A549 (cell line): ENCODE results near the gene HS6ST1. TPM values are rescaled to one million over a fixed set of nuclear protein-coding genes. Genes with fewer than 3 reads are reported as not detected.

ENCODE experiments used
- ATAC-seq, 2 experiments: fragments of 200-7000 bp in 1 of 2; fragments of >200 bp in 1 of 2; cut with Nextera tagmentation in 1 of 2; cut with Tn5 transposase in 1 of 2; 3 replicates each; pipeline versions ENCODE4 v1.8.0 to v1.9.1; 2018 to 2020; ENCODE audit warnings: mild to moderate bottlenecking in 1 of 2, moderate library complexity in 1 of 2
- CTCF ChIA-PET: fragments of 300-600 bp; sonication (Branson Sonifier 250); formaldehyde crosslinking; extraction: SDS; loops from one replicate; lab custom pipeline; 2021; ENCODE audit warnings: antibody characterized with exemption, inconsistent platforms; lab: Yijun Ruan, JAX
- POLR2A ChIA-PET: fragments of 350-600 bp; formaldehyde crosslinking; extraction: SDS; loops from one replicate; lab custom pipeline; 2021; ENCODE audit warnings: antibody characterized with exemption, inconsistent platforms; lab: Yijun Ruan, JAX
- DNase-seq, 2 experiments: peaks; one replicate each; pipeline versions ENCODE4 v3.0.0 to v3.0.0-alpha.2; 2011 to 2016; ENCODE audit warnings: low read depth in 1 of 2, low spot score in 1 of 2
- FAIRE-seq: peaks from 2 replicates; lab custom pipeline; 2011; peaks lifted over from hg19 to GRCh38; lab: Jason Lieb, UNC
- H3K27ac ChIP-seq, 2 experiments: fragments of >200 bp; sonication (Bioruptor Twin); formaldehyde crosslinking; 3 replicates each; pipeline ENCODE4 v1.5.1; 2016 to 2017
- H3K4me1 ChIP-seq: fragments of >200 bp; sonication (Bioruptor Twin); formaldehyde crosslinking; 3 replicates; pipeline ENCODE4 v1.6.1; 2016
- H3K4me2 ChIP-seq: fragments of >200 bp; sonication (Bioruptor Twin); formaldehyde crosslinking; 3 replicates; pipeline ENCODE4 v1.6.1; 2016
- H3K4me3 ChIP-seq: fragments of >200 bp; sonication (Bioruptor Twin); formaldehyde crosslinking; 3 replicates; pipeline ENCODE4 v1.5.1; 2016
- H3K9me3 ChIP-seq: fragments of >200 bp; sonication (Bioruptor Twin); formaldehyde crosslinking; 3 replicates; pipeline ENCODE4 v1.6.1; 2016
- BHLHE40 ChIP-seq: IDR thresholded peaks from 2 replicates; pipeline ENCODE4 v1.6.1; 2012; ENCODE audit warnings: low read depth, low read length, inconsistent platforms
- CBX2 ChIP-seq: fragments of 200-600 bp; sonication (generic); IDR thresholded peaks from 2 replicates; pipeline ENCODE4 v1.6.1; 2016; ENCODE audit warnings: low read depth, mild to moderate bottlenecking, borderline replicate concordance
- CBX8 ChIP-seq: fragments of 200-600 bp; sonication (generic); IDR thresholded peaks from 2 replicates; pipeline ENCODE4 v1.6.1; 2016
- CEBPB ChIP-seq, 2 experiments: fragments of >200 bp in 1 of 2; sonication (Bioruptor Twin) in 1 of 2; formaldehyde crosslinking in 1 of 2; IDR thresholded peaks; 2 replicates each; pipeline ENCODE4 v1.6.1; 2012 to 2016
- CHD2 ChIP-seq: fragments of 150-350 bp; IDR thresholded peaks from 2 replicates; pipeline ENCODE4 v1.6.1; 2014; ENCODE audit warnings: low read length; ENCODE audit not compliant: partially characterized antibody
- FOXS1 ChIP-seq: fragments of 250-450 bp; sonication (Bioruptor Pico); IDR thresholded peaks from 2 replicates; pipeline ENCODE4 v1.5.0; 2020; ENCODE audit warnings: mild to moderate bottlenecking, moderate library complexity
- GATA3 ChIP-seq: IDR thresholded peaks from 2 replicates; pipeline ENCODE4 v1.6.1; 2012; ENCODE audit warnings: borderline replicate concordance
- HDAC2 ChIP-seq: fragments of 200-600 bp; sonication (generic); IDR thresholded peaks from 2 replicates; pipeline ENCODE4 v1.6.1; 2016
- HOXA7 ChIP-seq: fragments of 250-450 bp; sonication (Bioruptor Pico); IDR thresholded peaks from 2 replicates; pipeline ENCODE4 v1.5.0; 2020; ENCODE audit warnings: mild to moderate bottlenecking, moderate library complexity
- HOXB5 ChIP-seq: fragments of 250-450 bp; sonication (Bioruptor Pico); IDR thresholded peaks from 2 replicates; pipeline ENCODE4 v1.5.0; 2020; ENCODE audit warnings: mild to moderate bottlenecking, moderate library complexity
- MAFK ChIP-seq: fragments of 450-650 bp; IDR thresholded peaks from 2 replicates; pipeline ENCODE4 v1.6.1; 2014; ENCODE audit not compliant: partially characterized antibody
- SMC3 ChIP-seq: fragments of >200 bp; sonication (Bioruptor Twin); formaldehyde crosslinking; IDR thresholded peaks from 3 replicates; pipeline ENCODE4 v1.6.1; 2018; ENCODE audit warnings: inconsistent platforms
- WGBS: methylation state at CpG from one replicate; pipeline ENCODE4 v1.1.6; 2017; ENCODE audit errors: missing lambda C conversion rate; 5-methylcytosine and 5-hydroxymethylcytosine counted together
- polyA plus RNA-seq, 4 experiments: library from polyadenylated mRNA; depleted of rRNA in 3 of 4; stranded (reverse); fragments of >200 nt; fragmentation: RNase III in 1 of 4; extraction: RNeasy Plus Mini Kit Qiagen cat#74134 plus additional on column Dnase treatment in 1 of 4; gene quantifications; 2 replicates in 3 of 4; 3 replicates in 1 of 4; pipeline ENCODE4 v1.2.3, GENCODE V29; 2011 to 2017
- TF ChIP-seq, protein P1 (sequence below): fragments of 450-650 bp; IDR thresholded peaks from 2 replicates; pipeline ENCODE4 v1.6.1; 2014; ENCODE audit warnings: antibody characterized with exemption
- TF ChIP-seq, protein P2 (sequence below): IDR thresholded peaks from 2 replicates; pipeline ENCODE4 v1.6.1; 2012
- TF ChIP-seq, protein P3 (sequence below): fragments of >200 bp; sonication (Bioruptor Twin); formaldehyde crosslinking; IDR thresholded peaks from 3 replicates; pipeline ENCODE4 v1.6.1; 2016
- TF ChIP-seq, protein P4 (sequence below): IDR thresholded peaks from 2 replicates; pipeline ENCODE4 v1.6.1; 2012; ENCODE audit warnings: low read depth, borderline replicate concordance
- TF ChIP-seq, protein P5 (sequence below): fragments of 200-600 bp; sonication (generic); IDR thresholded peaks from 2 replicates; pipeline ENCODE4 v1.6.1; 2016; ENCODE audit warnings: antibody characterized with exemption, mild to moderate bottlenecking, moderate library complexity
- TF ChIP-seq, protein P6 (sequence below): fragments of >200 bp; sonication (Bioruptor Twin); formaldehyde crosslinking; IDR thresholded peaks from 3 replicates; pipeline ENCODE4 v1.5.1; 2016

The HS6ST1 gene
- polyA plus RNA-seq, 2 of the 4 experiments (the other 2 are of a cell fraction) = 3.8 to 11.6 TPM

DNA sequence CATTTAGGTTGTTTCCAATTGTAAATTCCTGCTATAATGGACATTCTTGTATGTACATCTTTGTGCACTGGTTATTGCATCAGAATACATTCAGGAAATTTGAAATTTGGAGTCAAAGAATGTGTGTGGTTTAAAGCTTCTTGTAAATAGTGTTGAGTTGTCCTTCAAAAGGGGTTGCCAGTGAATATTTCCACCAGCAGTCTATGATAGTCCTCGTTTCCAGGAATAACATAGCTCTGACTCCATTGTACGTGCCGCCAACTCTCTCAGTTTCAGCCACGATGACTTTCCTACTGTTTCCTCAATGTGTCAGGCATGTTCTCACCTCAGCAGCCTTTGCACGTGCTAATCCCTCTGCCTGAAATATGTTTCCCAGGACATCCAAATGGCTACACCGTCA, 10.9 kb upstream of the HS6ST1 start:
- Histone ChIP-seq H3K9me3 (peaks cover 30% of the 10 kb centered on the region), H3K4me2 (no peak overlapping the region), H3K27ac (no peak overlapping the region), H3K4me1 (no peaks in the 10 kb centered on the region), H3K4me3 (no peak overlapping the region)
- FAIRE-seq (no peak), ATAC-seq (no peak), DNase-seq (no peak)
- WGBS = 67% methylated on average over 6 of the region's 6 CpGs
- CTCF ChIA-PET = interaction anchor here (0.9 kb wide), 1 partner anchor 12 kb away, joined by 3 read pairs; no protein-coding TSS in a partner anchor
- TF ChIP-seq, protein P1, sequence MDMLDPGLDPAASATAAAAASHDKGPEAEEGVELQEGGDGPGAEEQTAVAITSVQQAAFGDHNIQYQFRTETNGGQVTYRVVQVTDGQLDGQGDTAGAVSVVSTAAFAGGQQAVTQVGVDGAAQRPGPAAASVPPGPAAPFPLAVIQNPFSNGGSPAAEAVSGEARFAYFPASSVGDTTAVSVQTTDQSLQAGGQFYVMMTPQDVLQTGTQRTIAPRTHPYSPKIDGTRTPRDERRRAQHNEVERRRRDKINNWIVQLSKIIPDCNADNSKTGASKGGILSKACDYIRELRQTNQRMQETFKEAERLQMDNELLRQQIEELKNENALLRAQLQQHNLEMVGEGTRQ = no peak
- TF ChIP-seq, protein P2, sequence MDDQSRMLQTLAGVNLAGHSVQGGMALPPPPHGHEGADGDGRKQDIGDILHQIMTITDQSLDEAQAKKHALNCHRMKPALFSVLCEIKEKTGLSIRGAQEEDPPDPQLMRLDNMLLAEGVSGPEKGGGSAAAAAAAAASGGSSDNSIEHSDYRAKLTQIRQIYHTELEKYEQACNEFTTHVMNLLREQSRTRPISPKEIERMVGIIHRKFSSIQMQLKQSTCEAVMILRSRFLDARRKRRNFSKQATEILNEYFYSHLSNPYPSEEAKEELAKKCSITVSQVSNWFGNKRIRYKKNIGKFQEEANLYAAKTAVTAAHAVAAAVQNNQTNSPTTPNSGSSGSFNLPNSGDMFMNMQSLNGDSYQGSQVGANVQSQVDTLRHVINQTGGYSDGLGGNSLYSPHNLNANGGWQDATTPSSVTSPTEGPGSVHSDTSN = no peak
- POLR2A ChIA-PET = no interaction called here

DNA sequence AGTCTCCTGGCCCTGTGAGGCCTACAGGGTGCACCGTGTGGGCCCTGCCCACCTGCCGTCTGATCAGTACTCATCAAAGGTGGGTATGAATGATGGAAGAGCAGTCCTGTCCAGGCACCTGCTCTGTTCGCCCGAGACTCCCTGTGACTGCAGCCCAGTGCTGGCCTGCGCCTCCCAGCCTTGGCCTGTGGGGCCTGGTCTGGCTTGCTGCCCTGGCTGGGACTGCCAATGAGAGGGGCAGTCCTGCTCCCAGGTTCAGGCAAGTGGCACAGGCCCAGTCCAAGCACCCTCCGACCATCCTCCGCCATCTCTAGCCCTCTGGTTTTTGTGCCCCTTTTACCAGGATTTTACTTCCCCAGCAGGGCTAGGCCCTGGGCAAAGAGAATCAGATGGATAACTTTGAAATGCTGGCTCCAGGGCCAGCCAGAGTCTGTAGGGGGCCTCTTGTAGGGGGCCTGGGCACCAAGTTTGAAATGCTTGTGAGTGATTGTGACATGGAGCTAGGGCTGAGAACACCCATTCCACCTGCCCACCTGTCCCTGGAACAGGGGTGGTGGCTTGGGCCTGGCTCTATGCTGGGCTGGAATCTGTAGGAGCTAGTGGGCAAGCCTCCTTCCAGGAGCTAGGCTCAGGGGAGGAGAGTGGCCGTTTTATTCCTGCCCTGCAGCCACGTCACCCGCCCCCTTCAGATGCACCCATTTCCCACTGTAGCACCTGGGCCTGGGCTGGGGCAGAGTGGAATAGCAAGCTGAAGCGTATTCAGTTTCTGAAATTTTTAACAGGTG, 8.7 kb upstream of the HS6ST1 start:
- Histone ChIP-seq H3K27ac (no peak overlapping the region), H3K9me3 (peaks cover 18% of the 10 kb centered on the region), H3K4me2 (no peak overlapping the region), H3K4me3 (no peak overlapping the region), H3K4me1 (peaks cover 4% of the 10 kb centered on the region; the same call in 1 of the 3 replicates)
- 78% methylated on average over 10 of the region's 11 CpGs for WGBS
- ChIA-PET CTCF (no interaction called here), POLR2A (no interaction called here)
- TF ChIP-seq FOXS1 (CRISPR knock-in tag) = no peak
- no peak for TF ChIP-seq MAFK
- no peak for TF ChIP-seq CHD2
- TF ChIP-seq, protein P3, sequence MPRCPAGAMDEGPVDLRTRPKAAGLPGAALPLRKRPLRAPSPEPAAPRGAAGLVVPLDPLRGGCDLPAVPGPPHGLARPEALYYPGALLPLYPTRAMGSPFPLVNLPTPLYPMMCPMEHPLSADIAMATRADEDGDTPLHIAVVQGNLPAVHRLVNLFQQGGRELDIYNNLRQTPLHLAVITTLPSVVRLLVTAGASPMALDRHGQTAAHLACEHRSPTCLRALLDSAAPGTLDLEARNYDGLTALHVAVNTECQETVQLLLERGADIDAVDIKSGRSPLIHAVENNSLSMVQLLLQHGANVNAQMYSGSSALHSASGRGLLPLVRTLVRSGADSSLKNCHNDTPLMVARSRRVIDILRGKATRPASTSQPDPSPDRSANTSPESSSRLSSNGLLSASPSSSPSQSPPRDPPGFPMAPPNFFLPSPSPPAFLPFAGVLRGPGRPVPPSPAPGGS = no peak
- TF ChIP-seq HOXA7 = no peak
- TF ChIP-seq, protein P4, sequence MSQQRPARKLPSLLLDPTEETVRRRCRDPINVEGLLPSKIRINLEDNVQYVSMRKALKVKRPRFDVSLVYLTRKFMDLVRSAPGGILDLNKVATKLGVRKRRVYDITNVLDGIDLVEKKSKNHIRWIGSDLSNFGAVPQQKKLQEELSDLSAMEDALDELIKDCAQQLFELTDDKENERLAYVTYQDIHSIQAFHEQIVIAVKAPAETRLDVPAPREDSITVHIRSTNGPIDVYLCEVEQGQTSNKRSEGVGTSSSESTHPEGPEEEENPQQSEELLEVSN = no peak
- no peak for TF ChIP-seq CBX2
- DNase-seq (no peak), FAIRE-seq (no peak), ATAC-seq (no peak)

DNA sequence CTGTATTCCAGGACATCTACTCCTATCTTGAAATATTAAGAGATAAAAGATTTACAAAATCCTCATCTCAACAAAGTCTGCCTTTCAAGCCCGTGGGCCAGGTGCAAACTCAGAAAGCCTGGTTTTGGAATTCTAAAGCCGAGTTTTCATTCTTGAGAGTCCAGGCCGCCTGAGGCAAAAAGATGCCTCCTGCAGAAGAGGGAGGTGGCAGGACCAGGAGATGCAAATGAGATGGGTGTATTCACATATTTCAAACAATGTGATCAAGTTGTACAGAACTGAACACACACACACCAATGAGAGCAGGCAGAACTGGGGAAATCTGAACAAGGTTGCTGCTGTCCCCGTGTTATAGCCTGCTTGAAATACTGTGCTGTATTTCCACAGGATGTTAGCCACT, 7.7 kb upstream of the HS6ST1 start:
- FAIRE-seq (no peak), DNase-seq (no peak), ATAC-seq (no peak)
- no peak for TF ChIP-seq SMC3
- TF ChIP-seq CEBPB (IDR thresholded peaks at IDR 0.05) = no peak
- TF ChIP-seq, protein P5, sequence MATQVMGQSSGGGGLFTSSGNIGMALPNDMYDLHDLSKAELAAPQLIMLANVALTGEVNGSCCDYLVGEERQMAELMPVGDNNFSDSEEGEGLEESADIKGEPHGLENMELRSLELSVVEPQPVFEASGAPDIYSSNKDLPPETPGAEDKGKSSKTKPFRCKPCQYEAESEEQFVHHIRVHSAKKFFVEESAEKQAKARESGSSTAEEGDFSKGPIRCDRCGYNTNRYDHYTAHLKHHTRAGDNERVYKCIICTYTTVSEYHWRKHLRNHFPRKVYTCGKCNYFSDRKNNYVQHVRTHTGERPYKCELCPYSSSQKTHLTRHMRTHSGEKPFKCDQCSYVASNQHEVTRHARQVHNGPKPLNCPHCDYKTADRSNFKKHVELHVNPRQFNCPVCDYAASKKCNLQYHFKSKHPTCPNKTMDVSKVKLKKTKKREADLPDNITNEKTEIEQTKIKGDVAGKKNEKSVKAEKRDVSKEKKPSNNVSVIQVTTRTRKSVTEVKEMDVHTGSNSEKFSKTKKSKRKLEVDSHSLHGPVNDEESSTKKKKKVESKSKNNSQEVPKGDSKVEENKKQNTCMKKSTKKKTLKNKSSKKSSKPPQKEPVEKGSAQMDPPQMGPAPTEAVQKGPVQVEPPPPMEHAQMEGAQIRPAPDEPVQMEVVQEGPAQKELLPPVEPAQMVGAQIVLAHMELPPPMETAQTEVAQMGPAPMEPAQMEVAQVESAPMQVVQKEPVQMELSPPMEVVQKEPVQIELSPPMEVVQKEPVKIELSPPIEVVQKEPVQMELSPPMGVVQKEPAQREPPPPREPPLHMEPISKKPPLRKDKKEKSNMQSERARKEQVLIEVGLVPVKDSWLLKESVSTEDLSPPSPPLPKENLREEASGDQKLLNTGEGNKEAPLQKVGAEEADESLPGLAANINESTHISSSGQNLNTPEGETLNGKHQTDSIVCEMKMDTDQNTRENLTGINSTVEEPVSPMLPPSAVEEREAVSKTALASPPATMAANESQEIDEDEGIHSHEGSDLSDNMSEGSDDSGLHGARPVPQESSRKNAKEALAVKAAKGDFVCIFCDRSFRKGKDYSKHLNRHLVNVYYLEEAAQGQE = no peak
- TF ChIP-seq FOXS1 (CRISPR knock-in tag) = no peak
- TF ChIP-seq GATA3 = no peak
- no peak for TF ChIP-seq CBX8
- TF ChIP-seq, protein P1 = no peak
- TF ChIP-seq, protein P6, sequence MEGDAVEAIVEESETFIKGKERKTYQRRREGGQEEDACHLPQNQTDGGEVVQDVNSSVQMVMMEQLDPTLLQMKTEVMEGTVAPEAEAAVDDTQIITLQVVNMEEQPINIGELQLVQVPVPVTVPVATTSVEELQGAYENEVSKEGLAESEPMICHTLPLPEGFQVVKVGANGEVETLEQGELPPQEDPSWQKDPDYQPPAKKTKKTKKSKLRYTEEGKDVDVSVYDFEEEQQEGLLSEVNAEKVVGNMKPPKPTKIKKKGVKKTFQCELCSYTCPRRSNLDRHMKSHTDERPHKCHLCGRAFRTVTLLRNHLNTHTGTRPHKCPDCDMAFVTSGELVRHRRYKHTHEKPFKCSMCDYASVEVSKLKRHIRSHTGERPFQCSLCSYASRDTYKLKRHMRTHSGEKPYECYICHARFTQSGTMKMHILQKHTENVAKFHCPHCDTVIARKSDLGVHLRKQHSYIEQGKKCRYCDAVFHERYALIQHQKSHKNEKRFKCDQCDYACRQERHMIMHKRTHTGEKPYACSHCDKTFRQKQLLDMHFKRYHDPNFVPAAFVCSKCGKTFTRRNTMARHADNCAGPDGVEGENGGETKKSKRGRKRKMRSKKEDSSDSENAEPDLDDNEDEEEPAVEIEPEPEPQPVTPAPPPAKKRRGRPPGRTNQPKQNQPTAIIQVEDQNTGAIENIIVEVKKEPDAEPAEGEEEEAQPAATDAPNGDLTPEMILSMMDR = no peak
- TF ChIP-seq, protein P2 = no peak
- no peak for TF ChIP-seq MAFK
- TF ChIP-seq HOXB5 = no peak
- no peak for TF ChIP-seq HDAC2
- no peak for TF ChIP-seq BHLHE40
- Histone ChIP-seq H3K4me2 (no peak overlapping the region), H3K4me1 (peaks cover 6% of the 10 kb centered on the region; the same call in 2 of the 3 replicates), H3K4me3 (no peak overlapping the region), H3K9me3 (peaks cover 7% of the 10 kb centered on the region; the same call in 1 of the 3 replicates), H3K27ac (no peak overlapping the region)
- POLR2A ChIA-PET = no interaction called here
- CTCF ChIA-PET = no interaction called here
- 77% methylated on average over 4 of the region's 4 CpGs for WGBS
